Adrenal gland (tissue), 12 donors: Measurements from ENCODE around the gene RIPOR2. TPM values are rescaled to one million over a fixed set of nuclear protein-coding genes. Genes with fewer than 3 reads are reported as not detected.

Experiments
- DNase-seq, 7 donors: peaks; one replicate each; pipeline ENCODE4 v3.0.0-alpha.2; 2019 to 2020
- H3K27ac ChIP-seq, 5 donors: fragments of 200-600 bp; sonication (generic) in 4 of 5; 1 replicate in 3 of 5; 2 replicates in 2 of 5; pipeline versions ENCODE4 v1.5.1 to v1.8.0; 2016 to 2020; ENCODE audit warnings: mild to moderate bottlenecking in 1 of 5
- H3K27me3 ChIP-seq: fragments of 200-600 bp; 2 replicates; pipeline ENCODE4 v1.8.0; 2021
- H3K36me3 ChIP-seq, 2 donors: fragments of 200-600 bp; replicated peaks in 1 of 2; 1 replicate in 1 of 2; 2 replicates in 1 of 2; pipeline versions ENCODE4 v1.5.1 to v1.8.0; 2018 to 2022
- H3K4me1 ChIP-seq, 2 donors: fragments of 200-600 bp; replicated peaks in 1 of 2; 1 replicate in 1 of 2; 2 replicates in 1 of 2; pipeline versions ENCODE4 v1.5.1 to v1.8.0; 2018 to 2021
- H3K4me3 ChIP-seq, 4 donors: fragments of 200-600 bp; sonication (generic) in 3 of 4; one replicate each; pipeline ENCODE4 v1.5.1; 2016 to 2018
- H3K9me3 ChIP-seq, 3 donors: fragments of 200-600 bp; sonication (generic) in 1 of 3; replicated peaks in 1 of 3; 1 replicate in 2 of 3; 2 replicates in 1 of 3; pipeline versions ENCODE4 v1.5.1 to v1.8.0; 2016 to 2021
- POLR2A ChIP-seq, 2 donors: fragments of 450-650 bp; IDR thresholded peaks; one replicate each; pipeline ENCODE4 v1.6.1; 2017; ENCODE audit warnings: antibody characterized with exemption in 2 of 2, mild to moderate bottlenecking in 2 of 2, moderate library complexity in 1 of 2
- WGBS, 4 donors: extraction: QIAGEN DNeasy Blood & Tissue Kit in 2 of 4; methylation state at CpG; one replicate each; pipeline versions ENCODE4 v1.1.5 to v1.1.7; 2013 to 2017; 5-methylcytosine and 5-hydroxymethylcytosine counted together
- intact Hi-C, 2 donors: fragments of 100-400 bp; cut with DNase I; formaldehyde crosslinking; loops; one replicate each; pipeline versions ENCODE4 v1.14.1 to v1.15.0; 2022 to 2023
- polyA plus RNA-seq, 3 donors: library from polyadenylated mRNA; stranded (reverse); fragments of 200-250 nt in 2 of 3; fragments of 350-450 nt in 1 of 3; fragmentation: Illumina TruSeq in 1 of 3; extraction: RNeasy Lipid Tissue Mini Kit (QIAGEN cat#74804) in 1 of 3; gene quantifications; one replicate each; pipeline ENCODE4 v1.2.3, GENCODE V29; 2013 to 2014
- total RNA-seq, 9 donors: library from RNA; depleted of rRNA in 4 of 9; stranded (reverse); fragments of >200 nt in 4 of 9; fragments of 120-200 nt in 1 of 9; fragmentation: NEBNext Ultra II Directional in 1 of 9; extraction: Animal tissue kit (Norgen Biotek cat#: 25700) in 1 of 9; gene quantifications; one replicate each; pipeline versions ENCODE4 v1.1.0 to v1.2.4, GENCODE V29; 2013 to 2023
- TF ChIP-seq, protein P1 (sequence below), 6 experiments: fragments of 450-650 bp in 4 of 6; fragments of 200-600 bp in 2 of 6; sonication (generic) in 1 of 6; IDR thresholded peaks; 1 replicate in 5 of 6; 2 replicates in 1 of 6; pipeline versions ENCODE4 v1.5.1 to v1.8.0; 2016 to 2021; ENCODE audit warnings: antibody characterized with exemption in 6 of 6, mild to moderate bottlenecking in 2 of 6, moderate library complexity in 1 of 6
- donor health status: healthy with polysubstance abuse.
- donor health status: Bipolar disorder and iron deficiency.
- donor health status: DM: yes; HTN: yes; CAD: no.
- donor health status: DM: no; HTN: no; CAD: no.
- donor health status: DM: no; HTN: no; CAD: no.
- donor health status: DM: yes; HTN: yes; CAD: no.

The RIPOR2 gene
- total and polyA plus RNA-seq, 12 donors, result 1.7 to 16.2 (median 3.9) TPM

DNA sequence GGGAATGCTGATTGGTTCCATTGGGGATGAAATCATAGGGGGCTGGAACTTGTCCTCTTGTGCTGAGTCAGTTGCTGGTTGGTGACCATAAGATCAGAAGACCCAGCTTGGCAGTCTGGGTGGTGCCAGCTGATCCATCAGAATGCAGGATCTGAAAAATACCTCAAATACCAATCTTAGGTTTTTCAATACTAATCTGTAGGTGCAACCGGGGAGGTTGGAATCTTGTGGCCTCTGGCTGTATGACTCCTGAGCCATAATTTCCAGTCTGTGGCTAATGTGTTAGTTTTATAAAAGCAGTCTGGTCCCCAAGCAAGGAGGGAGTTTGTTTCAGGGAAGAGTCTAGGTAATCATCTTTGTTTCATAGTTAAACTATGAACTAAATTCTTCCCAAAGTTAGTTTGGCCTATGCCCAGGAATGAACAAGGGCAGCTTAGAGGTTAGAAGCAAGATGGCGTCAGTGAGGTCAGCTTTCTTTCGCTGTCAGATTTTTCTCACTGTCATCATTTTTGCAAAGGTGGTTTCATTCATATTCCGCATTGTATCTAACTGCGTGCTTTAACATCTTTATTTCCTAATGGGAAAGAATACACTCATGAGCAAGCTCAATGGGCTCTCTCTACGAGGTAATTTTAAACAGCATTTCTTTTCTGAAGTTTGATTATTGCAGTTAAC lies 139.0 kb downstream of the RIPOR2 start:
- no peak for DNase-seq
- intact Hi-C loops, result no loop called here
- WGBS, 4 donors, result 93 to 98% (median 94%) methylated on average over 6 of the region's 6 CpGs
- no peaks in the 10 kb centered on the region for H3K9me3 ChIP-seq
- no peak overlapping the region for H3K27ac ChIP-seq
- H3K4me1 ChIP-seq, result no peaks in the 10 kb centered on the region
- H3K36me3 ChIP-seq, result no peaks in the 10 kb centered on the region
- no peak overlapping the region for H3K4me3 ChIP-seq
- no peak for TF ChIP-seq POLR2A (IDR thresholded peaks at IDR 0.05)
- TF ChIP-seq, protein P1, sequence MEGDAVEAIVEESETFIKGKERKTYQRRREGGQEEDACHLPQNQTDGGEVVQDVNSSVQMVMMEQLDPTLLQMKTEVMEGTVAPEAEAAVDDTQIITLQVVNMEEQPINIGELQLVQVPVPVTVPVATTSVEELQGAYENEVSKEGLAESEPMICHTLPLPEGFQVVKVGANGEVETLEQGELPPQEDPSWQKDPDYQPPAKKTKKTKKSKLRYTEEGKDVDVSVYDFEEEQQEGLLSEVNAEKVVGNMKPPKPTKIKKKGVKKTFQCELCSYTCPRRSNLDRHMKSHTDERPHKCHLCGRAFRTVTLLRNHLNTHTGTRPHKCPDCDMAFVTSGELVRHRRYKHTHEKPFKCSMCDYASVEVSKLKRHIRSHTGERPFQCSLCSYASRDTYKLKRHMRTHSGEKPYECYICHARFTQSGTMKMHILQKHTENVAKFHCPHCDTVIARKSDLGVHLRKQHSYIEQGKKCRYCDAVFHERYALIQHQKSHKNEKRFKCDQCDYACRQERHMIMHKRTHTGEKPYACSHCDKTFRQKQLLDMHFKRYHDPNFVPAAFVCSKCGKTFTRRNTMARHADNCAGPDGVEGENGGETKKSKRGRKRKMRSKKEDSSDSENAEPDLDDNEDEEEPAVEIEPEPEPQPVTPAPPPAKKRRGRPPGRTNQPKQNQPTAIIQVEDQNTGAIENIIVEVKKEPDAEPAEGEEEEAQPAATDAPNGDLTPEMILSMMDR (IDR thresholded peaks at IDR 0.05), result no peak
- no peaks in the 10 kb centered on the region for H3K27me3 ChIP-seq

DNA sequence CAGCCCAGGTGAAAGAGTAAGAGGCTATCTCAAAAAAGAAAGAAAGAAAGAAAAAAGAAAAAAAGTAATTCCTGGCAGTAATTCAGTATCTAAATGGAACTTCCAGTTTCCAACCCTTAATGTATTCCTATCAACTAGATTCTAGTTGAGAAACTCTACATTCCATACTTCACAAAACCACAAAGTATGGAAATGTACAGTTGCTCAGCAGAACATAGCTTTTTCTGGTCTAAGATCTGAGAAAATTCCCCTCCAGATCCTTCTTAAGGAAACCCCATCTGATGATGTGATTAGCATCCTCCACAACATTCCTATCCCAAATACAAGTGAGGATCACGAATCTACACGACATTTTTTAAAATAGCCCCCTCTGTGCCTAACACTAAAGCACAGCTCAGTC lies 140.7 kb downstream of the RIPOR2 start:
- no peak overlapping the region for H3K27ac ChIP-seq
- no peaks in the 10 kb centered on the region for H3K4me1 ChIP-seq
- no peaks in the 10 kb centered on the region for H3K9me3 ChIP-seq
- no peaks in the 10 kb centered on the region for H3K36me3 ChIP-seq
- intact Hi-C loops, result no loop called here
- H3K4me3 ChIP-seq, result no peak overlapping the region
- H3K27me3 ChIP-seq, result no peaks in the 10 kb centered on the region
- no peak for TF ChIP-seq POLR2A (IDR thresholded peaks at IDR 0.05)
- TF ChIP-seq, protein P1 (IDR thresholded peaks at IDR 0.05), result no peak
- 88 to 92% (median 89%) methylated on average over 2 of the region's 2 CpGs for WGBS, 4 donors
- DNase-seq, result no peak

DNA sequence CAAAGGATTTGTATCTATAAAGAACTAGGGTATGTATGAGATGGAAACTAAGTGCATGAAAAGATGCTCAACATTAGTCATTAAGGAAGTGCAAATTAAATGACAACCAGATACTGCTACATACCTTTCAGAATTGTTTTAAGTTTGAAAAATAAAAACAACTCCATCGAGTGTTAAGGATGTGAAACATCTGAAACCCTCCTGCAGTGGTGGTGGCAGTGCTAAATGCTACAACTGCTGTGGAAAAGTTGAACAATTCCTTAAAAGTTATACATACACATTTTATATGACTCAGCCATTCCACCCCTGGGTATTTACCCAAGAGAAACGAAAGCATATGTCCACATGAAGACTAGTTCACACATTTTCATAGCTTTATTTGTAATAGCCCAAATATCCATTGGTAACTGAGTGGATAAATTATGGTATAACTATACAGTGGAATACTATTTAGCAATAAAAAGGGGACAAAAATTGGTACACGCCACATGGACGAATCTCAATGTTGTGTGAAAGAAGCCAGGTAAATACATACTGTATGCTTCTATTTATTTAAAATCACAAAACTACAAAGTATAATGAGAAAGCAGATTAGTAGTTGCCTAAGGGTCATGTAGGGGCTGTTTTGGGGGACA lies 147.6 kb downstream of the RIPOR2 start:
- Histone ChIP-seq H3K27ac (no peak overlapping the region), H3K4me1 (no peaks in the 10 kb centered on the region), H3K4me3 (no peak overlapping the region), H3K36me3 (peaks cover 0 to 5% of the 10 kb centered on the region in 2 donors), H3K9me3 (no peaks in the 10 kb centered on the region), H3K27me3 (no peaks in the 10 kb centered on the region)
- TF ChIP-seq, protein P1 (IDR thresholded peaks at IDR 0.05), result no peak
- TF ChIP-seq POLR2A (IDR thresholded peaks at IDR 0.05), result no peak
- DNase-seq, result no peak
- intact Hi-C loops, result no loop called here
- WGBS, 4 donors, result 92 to 98% (median 96%) methylated on average over 4 of the region's 4 CpGs

DNA sequence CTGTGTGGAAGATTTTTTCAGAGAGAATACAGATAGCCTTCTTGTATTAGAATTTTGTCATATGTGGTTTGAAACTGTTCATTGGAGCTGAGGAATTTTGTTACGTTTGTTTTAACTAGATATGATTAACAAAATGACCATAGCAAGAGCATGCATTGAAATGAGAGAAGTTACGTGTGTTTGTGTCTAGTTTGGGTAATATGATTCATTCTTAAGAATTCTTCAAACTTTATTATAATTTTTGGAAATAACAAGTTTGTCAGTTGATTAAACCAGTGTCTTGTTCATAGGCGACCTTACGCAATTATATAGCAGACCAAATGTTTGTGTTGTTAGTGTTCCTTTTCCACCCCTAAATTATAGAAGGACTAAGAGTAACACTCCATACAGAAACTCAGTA lies 155.6 kb downstream of the RIPOR2 start:
- 92 to 98% (median 95%) methylated on average over 4 of the region's 4 CpGs for WGBS, 4 donors
- no peak for DNase-seq

More for the DNA sequence above, 155.6 kb downstream of the RIPOR2 start:
- Histone ChIP-seq H3K27me3 (no peaks in the 10 kb centered on the region), H3K36me3 (peaks cover 0 to 4% of the 10 kb centered on the region in 2 donors), H3K4me1 (peaks cover 14 to 18% of the 10 kb centered on the region in 2 donors), H3K27ac (no peak overlapping the region), H3K4me3 (no peak overlapping the region), H3K9me3 (no peaks in the 10 kb centered on the region)
- intact Hi-C loops, result no loop called here
- TF ChIP-seq, protein P1 (IDR thresholded peaks at IDR 0.05), result no peak
- no peak for TF ChIP-seq POLR2A (IDR thresholded peaks at IDR 0.05)
